NCI-H524 treated with DMSO at 0.1 percent for 48 hours (cell line): ENCODE measurements around the gene IQCN.

Source experiments
- DNase-seq: peaks from one replicate; lab custom pipeline; 2025; lab: John Stamatoyannopoulos, UW

The IQCN gene

GRCh38 chr19:18306888-18307260 lies 32.6 kb upstream of the IQCN start:
- DNase-seq: no peak

GRCh38 chr19:18306209-18306887 lies 32.1 kb upstream of the IQCN start:
- no peak for DNase-seq

GRCh38 chr19:18304458-18305310 lies 30.4 kb upstream of the IQCN start:
- no peak for DNase-seq

- no peak for DNase-seq
Measured at GRCh38 chr19:18304208-18304457, 29.9 kb upstream of the IQCN start.

GRCh38 chr19:18301718-18302111 lies 27.5 kb upstream of the IQCN start:
- no peak for DNase-seq

GRCh38 chr19:18300930-18301717 lies 26.9 kb upstream of the IQCN start:
- no peak for DNase-seq

GRCh38 chr19:18299654-18300053 lies 25.4 kb upstream of the IQCN start:
- DNase-seq: no peak

- DNase-seq: no peak
Measured at GRCh38 chr19:18298601-18299000, 24.3 kb upstream of the IQCN start.

- no peak for DNase-seq
Measured at GRCh38 chr19:18297308-18297707, 23.1 kb upstream of the IQCN start.

- DNase-seq: no peak
Measured at GRCh38 chr19:18295034-18295451, 20.8 kb upstream of the IQCN start.

- DNase-seq: no peak
Measured at GRCh38 chr19:18294467-18294864, 20.2 kb upstream of the IQCN start.

- DNase-seq: no peak
Measured at GRCh38 chr19:18293642-18294466, 19.6 kb upstream of the IQCN start.

GRCh38 chr19:18292810-18293641 lies 18.8 kb upstream of the IQCN start:
- no peak for DNase-seq

GRCh38 chr19:18292462-18292809 lies 18.2 kb upstream of the IQCN start:
- no peak for DNase-seq

GRCh38 chr19:18291590-18292461 lies 17.6 kb upstream of the IQCN start:
- DNase-seq: no peak

GRCh38 chr19:18291019-18291524 lies 16.8 kb upstream of the IQCN start:
- no peak for DNase-seq

- no peak for DNase-seq
Measured at GRCh38 chr19:18290302-18291018, 16.2 kb upstream of the IQCN start.

GRCh38 chr19:18289471-18290301 lies 15.4 kb upstream of the IQCN start:
- no peak for DNase-seq
